Panc1 (cell line): ENCODE data around the gene ZNF692. TPM values are rescaled to one million over a fixed set of nuclear protein-coding genes. Genes with fewer than 3 reads are reported as not detected.
A peak's percentile ranks its signal among the peaks of the same experiment; 100 is the strongest.

ENCODE experiments used
- ATAC-seq: fragments of 200-7000 bp; cut with Tn5 transposase; 2 replicates; pipeline ENCODE4 v1.9.1; 2020; ENCODE audit warnings: mild to moderate bottlenecking, moderate library complexity
- BruUV-seq: library from RNA; stranded (reverse); fragments of 400-500 nt; replicated peaks from 2 replicates; lab custom pipeline; 2021; lab: Mats Ljungman, UMichigan
- CTCF ChIA-PET: fragments of 300-600 bp; sonication (Branson Sonifier 250); formaldehyde crosslinking; loops from one replicate; lab custom pipeline; 2022; ENCODE audit warnings: antibody characterized with exemption; lab: Charles Lee
- POLR2A ChIA-PET: fragments of 300-600 bp; sonication (Branson Sonifier 250); formaldehyde crosslinking; loops from one replicate; lab custom pipeline; 2022; ENCODE audit warnings: antibody characterized with exemption; lab: Charles Lee
- DNase-seq: peaks from one replicate; pipeline ENCODE4 v3.0.0-alpha.2; 2010; ENCODE audit warnings: low read depth, low spot score
- H3K27ac ChIP-seq: 2 replicates; pipeline ENCODE4 v1.5.1; 2011; ENCODE audit warnings: mild to moderate bottlenecking, low read length, inconsistent platforms
- H3K27me3 ChIP-seq: fragments of 200-500 bp; sonication (Bioruptor generic); 2 replicates; pipeline ENCODE4 v1.6.0; 2014; ENCODE audit warnings: low read length, inconsistent platforms; ENCODE audit not compliant: control insufficient read depth, insufficient read depth
- H3K36me3 ChIP-seq: fragments of 200-500 bp; sonication (Bioruptor generic); 2 replicates; pipeline ENCODE4 v1.5.1; 2014; ENCODE audit warnings: inconsistent platforms, mild to moderate bottlenecking, low read length, moderate library complexity; ENCODE audit not compliant: control insufficient read depth, insufficient read depth
- H3K4me1 ChIP-seq: 2 replicates; pipeline ENCODE4 v1.5.1; 2011; ENCODE audit warnings: inconsistent platforms, mild to moderate bottlenecking, low read length, moderate library complexity; ENCODE audit not compliant: control insufficient read depth, insufficient read depth
- H3K4me3 ChIP-seq, 2 experiments: 2 replicates each; pipeline ENCODE4 v1.5.1; 2011 to 2012; ENCODE audit warnings: low read depth in 2 of 2, low read length in 2 of 2, mild to moderate bottlenecking in 2 of 2, inconsistent platforms in 1 of 2, moderate library complexity in 1 of 2
- H3K9me3 ChIP-seq: fragments of 200-500 bp; sonication (Bioruptor generic); 2 replicates; pipeline ENCODE4 v1.5.1; 2014; ENCODE audit warnings: low read depth, mild to moderate bottlenecking, inconsistent platforms, low read length, moderate library complexity; ENCODE audit not compliant: control insufficient read depth, insufficient read depth
- CTCF ChIP-seq: fragments of 450-650 bp; IDR thresholded peaks from 2 replicates; pipeline ENCODE4 v1.5.1; 2017; ENCODE audit warnings: mild to moderate bottlenecking
- POLR2AphosphoS5 ChIP-seq: IDR thresholded peaks from 2 replicates; pipeline ENCODE4 v1.6.1; 2012; ENCODE audit warnings: mild to moderate bottlenecking, low read depth, low read length, moderate library complexity
- REST ChIP-seq, 2 experiments: IDR thresholded peaks; 2 replicates each; pipeline ENCODE4 v1.6.1; 2011 to 2012; ENCODE audit warnings: low read depth in 2 of 2, control low read depth in 1 of 2, low read length in 1 of 2, mild to moderate bottlenecking in 1 of 2, moderate library complexity in 1 of 2; ENCODE audit not compliant: insufficient read depth in 1 of 2
- SIN3A ChIP-seq: IDR thresholded peaks from 2 replicates; pipeline ENCODE4 v1.6.1; 2012; ENCODE audit warnings: low read depth, mild to moderate bottlenecking, low read length, moderate library complexity, borderline replicate concordance; ENCODE audit not compliant: insufficient read depth
- TCF7L2 ChIP-seq: IDR thresholded peaks from 2 replicates; pipeline ENCODE4 v1.6.1; 2011; ENCODE audit warnings: mild to moderate bottlenecking, low read depth, low read length, inconsistent platforms
- in situ Hi-C: cut with HindIII; loops from 2 replicates; pipeline ENCODE4 v1.10.0; 2016; ENCODE audit warnings: low sequenced_read_pairs, low pct_unique_long_range_greater_than_20kb
- intact Hi-C: fragments of 100-400 bp; cut with micrococcal nuclease; formaldehyde crosslinking; loops from one replicate; pipeline ENCODE4 v1.10.0; 2022; ENCODE audit not compliant: unreplicated experiment
- total RNA-seq: library from RNA; stranded (reverse); gene quantifications from one replicate; pipeline ENCODE4 v1.2.1, GENCODE V29; 2021; ENCODE audit not compliant: unreplicated experiment

Gene ZNF692
- total RNA-seq, 1 experiment from 2014 or later, result 62.3 TPM

- DNase-seq, result no peak
- no peaks in the 10 kb centered on the region for H3K9me3 ChIP-seq
- H3K4me1 ChIP-seq, result peaks cover 4% of the 10 kb centered on the region; the same call in 1 of the 2 replicates
- intact Hi-C loops, result no loop called here
- H3K4me3 ChIP-seq, result no peak overlapping the region
- TSS peak; percentile 14 for BruUV-seq
- ATAC-seq, result 0 out of 2 replicates have a peak, but pooled peaks have one; percentile 10
- no peaks in the 10 kb centered on the region for H3K27me3 ChIP-seq
- peaks cover 7% of the 10 kb centered on the region; the same call in 1 of the 2 replicates for H3K36me3 ChIP-seq
- in situ Hi-C loops, result no loop called here
- POLR2A ChIA-PET, result no interaction called here
- H3K27ac ChIP-seq, result no peak overlapping the region
- TF ChIP-seq TCF7L2 (no peak), POLR2AphosphoS5 (no peak), REST (IDR thresholded peaks at IDR 0.05; ENCODE audit: insufficient read depth in 1 of 2, low read depth in 2 of 2, low read length in 1 of 2) (no peak), SIN3A (no peak), CTCF (no peak)
- CTCF ChIA-PET, result no interaction called here
Measured at GRCh38 chr1:248849152-248849551, 9.7 kb downstream of the ZNF692 start.

GRCh38 chr1:248848602-248849001 lies 10.3 kb downstream of the ZNF692 start:
- Histone ChIP-seq H3K36me3 (peaks cover 7% of the 10 kb centered on the region; the same call in 1 of the 2 replicates), H3K4me3 (no peak overlapping the region), H3K27me3 (no peaks in the 10 kb centered on the region), H3K27ac (no peak overlapping the region), H3K4me1 (peaks cover 4% of the 10 kb centered on the region; the same call in 1 of the 2 replicates), H3K9me3 (no peaks in the 10 kb centered on the region)
- ATAC-seq (no peak), DNase-seq (no peak)
- POLR2A ChIA-PET, result no interaction called here
- in situ Hi-C loops, result no loop called here
- intact Hi-C loops, result no loop called here
- TF ChIP-seq SIN3A, result no peak
- TF ChIP-seq POLR2AphosphoS5, result no peak
- TF ChIP-seq TCF7L2, result no peak
- CTCF ChIA-PET, result no interaction called here
- no TSS peak for BruUV-seq

- Histone ChIP-seq H3K36me3 (peaks cover 7% of the 10 kb centered on the region; the same call in 1 of the 2 replicates), H3K9me3 (no peaks in the 10 kb centered on the region), H3K27me3 (no peaks in the 10 kb centered on the region), H3K4me3 (no peak overlapping the region), H3K4me1 (peaks cover 4% of the 10 kb centered on the region; the same call in 1 of the 2 replicates), H3K27ac (no peak overlapping the region)
- ATAC-seq, result no peak
- DNase-seq, result no peak
- no TSS peak for BruUV-seq
- CTCF ChIA-PET, result no interaction called here
- intact Hi-C loops (no loop called here), in situ Hi-C loops (no loop called here)
- no peak for TF ChIP-seq REST (IDR thresholded peaks at IDR 0.05; ENCODE audit: insufficient read depth in 1 of 2, low read depth in 2 of 2, low read length in 1 of 2)
- TF ChIP-seq CTCF, result no peak
- no peak for TF ChIP-seq POLR2AphosphoS5
- TF ChIP-seq TCF7L2, result no peak
- TF ChIP-seq SIN3A, result no peak
- POLR2A ChIA-PET, result no interaction called here
Measured at GRCh38 chr1:248847956-248848561, 10.8 kb downstream of the ZNF692 start.
